ENCODE data around the gene MTG1.
"Not testable (repeated sequence)": the region's sequence is repeated elsewhere in the genome, so short reads cannot be mapped to it uniquely, and the experiment has no call there.

The MTG1 gene

DNA sequence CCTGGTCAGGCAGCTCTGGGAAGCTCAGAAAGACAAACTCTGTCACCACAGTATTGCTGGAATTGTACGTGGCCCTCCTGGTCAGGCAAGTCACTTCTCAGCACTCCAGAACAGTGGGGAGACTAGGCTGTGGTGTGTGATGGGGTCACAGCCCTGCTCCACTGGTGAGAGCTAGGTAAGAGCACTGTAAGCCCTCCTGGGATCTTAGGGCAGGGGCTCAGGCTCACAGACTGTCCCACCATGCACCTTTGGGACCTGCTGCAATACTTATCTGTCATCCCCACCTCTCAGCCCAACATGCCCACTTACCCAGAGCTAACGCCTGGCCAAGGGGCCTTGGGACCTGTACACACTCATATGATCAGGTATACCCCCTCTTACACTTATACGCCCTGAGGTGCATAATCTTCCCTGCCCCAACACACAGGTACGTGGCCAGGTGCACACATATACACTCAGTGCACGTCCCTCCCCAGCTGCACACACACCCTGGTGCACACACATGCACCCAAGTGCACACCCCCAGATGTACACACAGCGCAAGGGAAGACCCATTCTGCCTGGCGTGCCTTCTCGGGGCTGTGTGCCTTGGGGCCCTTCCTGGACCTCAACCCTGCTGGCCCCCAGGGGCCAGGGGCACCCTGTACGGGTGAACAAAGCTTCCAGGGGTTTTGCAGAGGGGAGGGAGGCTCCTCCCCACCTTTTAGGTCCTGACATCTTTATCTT, 38.1 kb downstream of the MTG1 start:
- not testable (repeated sequence) for DNase-seq

GRCh38 chr10:133432789-133433188, 38.8 kb downstream of the MTG1 start:
- DNase-seq: not testable (repeated sequence)

DNA sequence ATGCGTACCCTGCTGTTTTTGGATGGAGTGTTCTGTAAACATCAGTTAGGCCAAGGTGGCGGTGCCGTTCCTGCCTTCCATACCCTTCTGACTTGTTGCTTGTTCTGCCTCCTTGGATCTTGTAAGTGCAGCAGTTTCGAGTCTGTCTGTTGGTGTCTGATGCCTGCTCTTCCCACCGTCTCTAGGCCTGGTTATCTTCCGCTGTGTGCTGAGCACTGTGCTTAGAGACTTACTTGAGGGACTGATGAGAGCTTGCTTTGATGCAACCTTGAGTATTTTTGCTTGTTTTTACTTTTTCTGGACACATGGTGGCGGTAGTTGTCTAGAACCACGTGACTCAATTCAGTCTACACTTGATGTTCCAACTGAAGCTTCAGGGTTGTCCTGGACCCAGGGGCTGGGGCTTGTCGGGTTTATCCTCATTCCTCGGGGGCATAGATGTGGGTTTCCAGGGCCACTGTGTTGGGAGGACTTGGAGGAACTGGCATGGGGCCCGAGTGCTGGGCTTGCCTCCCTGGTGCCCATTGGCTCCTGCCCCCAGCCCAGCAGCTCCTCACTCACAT, 44.8 kb downstream of the MTG1 start:
- peak; percentile 47 for DNase-seq

- no peak for DNase-seq
Measured at GRCh38 chr10:133439517-133440461, 45.8 kb downstream of the MTG1 start.

- no peak for DNase-seq
Measured at GRCh38 chr10:133440633-133441285, 46.8 kb downstream of the MTG1 start.

DNA sequence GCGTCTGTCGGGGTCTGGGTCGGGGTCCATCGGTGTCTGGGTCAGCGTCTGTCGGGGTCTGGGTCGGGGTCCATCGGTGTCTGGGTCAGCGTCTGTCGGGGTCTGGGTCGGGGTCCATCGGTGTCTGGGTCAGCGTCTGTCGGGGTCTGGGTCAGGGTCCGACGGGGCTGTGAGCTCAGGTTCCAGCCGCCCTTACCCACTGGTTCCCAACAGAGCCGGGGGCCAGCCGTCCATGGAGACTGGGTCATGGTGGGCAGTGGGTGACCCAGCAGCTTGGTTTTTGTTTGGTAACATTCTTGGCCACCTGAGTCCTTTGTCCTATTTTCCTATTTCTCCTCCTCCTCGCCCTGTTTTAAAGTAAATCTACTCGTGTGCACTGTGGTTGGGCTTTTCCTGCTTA, 47.4 kb downstream of the MTG1 start:
- DNase-seq: not testable (repeated sequence)

DNA sequence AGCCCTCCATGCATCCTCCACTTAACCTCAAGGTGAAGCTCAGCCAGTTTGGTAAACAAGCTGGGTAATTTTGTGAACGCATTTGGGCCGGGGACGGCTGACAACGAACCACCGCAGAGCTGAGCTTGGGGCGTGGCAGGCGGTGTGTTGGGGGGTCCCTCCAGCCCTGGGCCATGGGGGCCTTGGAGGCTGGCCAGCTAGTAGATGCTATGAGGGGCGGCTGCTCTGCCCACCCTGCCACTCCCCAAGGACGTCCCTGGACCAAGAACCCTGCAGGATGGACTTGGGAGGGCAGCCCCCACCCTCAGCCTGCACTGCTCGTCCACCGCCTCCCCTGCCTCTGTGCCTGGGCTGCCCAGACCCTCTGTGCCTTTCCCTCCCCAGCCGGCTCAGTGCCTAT, 47.8 kb downstream of the MTG1 start:
- DNase-seq: no peak

GRCh38 chr10:133442191-133442966, 48.4 kb downstream of the MTG1 start:
- no peak for DNase-seq

- DNase-seq: no peak
Measured at GRCh38 chr10:133442967-133443924, 49.3 kb downstream of the MTG1 start.

DNA sequence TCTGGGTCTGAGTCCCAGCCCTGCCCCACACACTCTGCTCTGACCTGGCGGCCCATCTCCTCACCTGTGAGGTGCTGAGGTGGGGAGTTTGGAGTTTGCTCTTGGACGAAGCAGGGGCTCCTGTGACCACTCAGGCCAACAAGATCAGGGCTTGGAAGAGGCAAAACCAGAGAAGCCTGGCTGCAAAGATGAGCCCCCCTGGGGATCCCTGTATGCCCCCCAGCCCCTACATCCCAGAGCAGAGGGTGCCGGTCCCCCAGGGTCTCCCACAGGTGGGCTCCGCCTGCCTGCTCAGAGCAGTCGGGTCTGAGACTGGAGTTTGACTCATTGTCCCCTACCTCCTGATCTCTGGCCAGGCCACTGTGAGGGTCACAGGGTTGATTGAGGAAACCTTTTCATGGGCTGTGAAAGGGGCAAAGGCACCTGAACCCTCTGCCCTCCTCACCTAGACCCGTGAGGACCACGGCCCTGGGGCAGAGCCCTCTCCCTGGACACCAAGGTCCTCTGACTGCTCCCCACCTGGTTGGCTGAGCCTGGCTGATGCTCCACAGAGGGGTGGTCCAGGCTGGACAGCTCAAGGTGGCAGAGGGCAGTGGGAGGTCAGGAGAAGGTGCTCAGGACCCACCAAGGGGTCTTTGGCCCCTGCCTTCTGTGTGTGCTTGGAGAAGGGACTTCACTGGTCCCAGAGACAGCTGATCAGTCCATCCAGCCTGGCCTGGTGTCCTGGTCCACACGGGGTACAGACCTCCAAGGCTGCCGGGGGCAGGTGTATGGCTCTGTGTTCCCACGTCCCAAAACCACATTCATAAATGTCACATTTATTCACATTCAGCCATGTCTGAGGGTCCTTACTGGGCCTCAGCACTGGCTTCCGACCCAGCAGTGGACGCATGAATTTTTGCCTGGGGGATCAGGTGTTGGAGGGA, 50.6 kb downstream of the MTG1 start:
- no peak for DNase-seq

GRCh38 chr10:133445268-133445732, 51.3 kb downstream of the MTG1 start:
- DNase-seq: no peak

DNA sequence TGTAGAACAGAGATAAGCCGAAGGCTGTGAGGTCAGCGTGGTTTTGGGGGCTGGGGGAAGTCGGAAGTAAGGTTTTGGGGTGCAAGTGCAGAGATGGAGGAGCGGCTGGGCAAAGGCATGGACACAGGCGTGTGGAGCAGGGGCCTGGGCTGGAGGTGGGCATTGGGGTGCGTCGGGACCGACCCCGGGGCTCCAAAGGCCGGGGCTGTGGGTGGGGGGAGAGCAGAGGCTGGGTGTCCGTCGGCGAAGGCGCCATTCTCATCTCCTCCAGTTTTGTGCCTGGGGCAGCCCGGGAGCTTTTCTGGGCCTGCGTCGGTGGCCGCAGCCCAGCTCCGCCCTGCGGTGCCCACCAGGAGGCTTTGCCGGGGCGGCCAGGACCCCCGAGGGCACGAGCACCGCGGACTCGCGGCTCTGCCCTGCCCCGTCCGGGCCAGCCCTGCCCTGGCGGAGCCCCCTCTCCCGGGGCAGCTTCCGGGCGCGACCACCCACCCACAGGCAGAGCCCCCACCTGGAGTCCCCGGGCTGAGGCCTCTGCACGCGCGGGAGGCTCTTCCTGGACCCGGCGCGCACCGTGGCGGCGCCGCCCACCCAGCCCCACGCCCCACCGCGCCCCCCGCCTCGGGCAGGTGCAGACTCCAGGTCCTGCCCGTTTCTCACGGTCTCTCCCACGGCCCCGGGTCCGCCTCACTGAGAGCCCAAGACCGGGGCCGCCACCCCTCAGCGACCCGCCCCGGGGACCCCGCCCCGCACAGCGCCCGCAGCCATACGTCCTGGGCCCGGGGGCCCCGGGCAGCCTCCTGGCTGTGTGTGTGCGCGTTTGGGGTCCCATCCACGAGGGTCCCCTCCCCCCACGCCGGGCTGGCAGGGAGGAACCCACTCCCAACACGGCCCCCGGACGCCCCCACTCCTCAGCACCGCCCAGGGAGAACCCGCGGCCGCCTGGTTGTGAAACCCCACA, 52.1 kb downstream of the MTG1 start:
- no peak for DNase-seq

GRCh38 chr10:133446979-133447378, 53.0 kb downstream of the MTG1 start:
- DNase-seq: no peak

DNA sequence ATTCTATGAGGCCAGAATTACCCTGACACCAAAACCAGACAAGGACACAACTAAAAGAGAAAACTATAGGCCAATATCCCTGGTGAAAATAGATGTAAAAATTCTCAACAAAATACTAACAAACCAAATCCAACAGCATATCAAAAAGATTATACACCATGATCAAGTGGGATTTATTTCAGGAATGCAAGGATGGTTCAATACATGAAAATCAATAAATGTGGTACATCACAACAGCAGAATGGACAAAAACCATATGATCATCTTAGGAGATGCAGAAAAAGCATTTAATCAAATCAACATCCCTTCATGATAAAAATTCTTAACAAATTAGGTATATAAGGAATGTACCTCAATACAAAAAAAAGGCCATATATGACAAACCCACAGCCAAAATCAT, 54.2 kb downstream of the MTG1 start:
- no peak for DNase-seq

DNA sequence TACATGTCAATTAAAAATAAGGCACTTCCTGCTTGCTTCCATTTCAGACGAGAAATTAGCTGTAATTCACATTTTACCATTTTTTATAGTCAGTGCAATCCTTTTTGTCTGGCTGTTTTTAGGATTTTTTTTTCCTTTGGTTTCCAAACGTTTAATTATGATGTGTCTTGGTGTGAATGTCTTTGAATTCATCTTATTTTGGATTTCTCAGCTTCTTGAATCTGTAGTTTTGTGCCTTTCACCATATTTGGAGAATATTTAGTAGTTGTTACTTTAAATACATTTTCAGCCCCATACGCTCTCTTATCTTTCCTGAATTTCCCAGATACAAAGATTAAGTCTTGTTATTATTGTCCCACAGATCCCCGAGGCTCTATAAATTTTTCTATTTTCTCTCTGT, 57.4 kb downstream of the MTG1 start:
- DNase-seq: no peak

DNA sequence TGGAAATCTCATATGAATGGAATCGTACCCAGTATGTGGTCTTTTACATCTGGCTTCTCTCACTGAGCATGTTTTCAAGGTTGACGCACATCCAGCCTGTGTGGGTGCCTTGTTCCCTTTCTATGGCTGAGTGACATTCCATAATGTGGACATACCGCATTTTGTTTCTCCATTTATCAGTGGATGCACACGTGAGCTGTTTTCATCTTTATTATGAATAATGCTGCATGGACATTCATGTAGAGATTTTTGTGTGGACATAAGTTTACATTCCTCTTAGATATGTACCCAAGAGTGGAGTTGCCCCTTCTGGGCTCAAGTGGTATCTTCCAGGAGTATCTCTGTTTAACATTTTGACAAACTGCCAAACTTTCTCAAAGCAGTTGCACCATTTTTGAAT, 58.5 kb downstream of the MTG1 start:
- no peak for DNase-seq

DNA sequence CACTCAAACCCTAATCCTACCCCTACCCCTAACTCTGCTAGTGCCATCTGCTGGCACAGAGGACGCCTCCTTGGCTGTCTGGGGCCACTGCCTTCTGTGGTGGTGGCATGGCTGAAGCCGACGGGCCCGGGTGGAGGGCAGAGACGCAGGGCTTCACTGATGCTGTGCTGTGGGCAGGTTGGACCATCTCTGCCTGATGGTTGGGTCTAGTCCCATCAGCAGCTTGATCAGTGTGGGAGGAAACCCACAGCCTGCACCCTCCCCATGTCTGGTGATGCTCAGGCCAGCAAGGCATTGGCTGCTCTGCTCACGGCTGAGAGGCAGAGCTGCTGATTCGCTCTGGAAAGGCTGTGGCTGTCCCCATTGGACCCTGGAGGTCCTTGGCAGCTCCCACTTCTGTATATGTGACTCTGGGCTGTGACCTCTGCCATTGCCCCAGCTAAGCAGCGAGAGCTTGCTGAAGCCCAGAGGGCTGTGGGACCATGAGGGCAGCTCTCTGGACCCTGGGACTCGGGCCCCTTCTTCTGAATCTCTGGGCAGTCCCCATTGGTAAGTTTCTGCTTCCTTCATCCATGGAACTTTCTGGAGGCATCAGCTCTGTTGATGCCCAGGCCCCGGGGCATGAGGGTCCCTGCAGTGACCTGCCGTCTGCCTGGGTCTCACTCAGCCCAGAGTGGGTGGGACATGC, 59.7 kb downstream of the MTG1 start, which contains the start of gene SCART1:
TSS of gene SCART1 (plus strand) at position 430 of the 688 bp plus-strand sequence. CDS start at position 483, 53 bp downstream.
- DNase-seq: no peak

Measured in hematopoietic multipotent progenitor cell treated with erythropoietin and hydrocortisone succinate and interleukin-3 and kit ligand, for 8 days (in vitro differentiated cells).